Peyer's patch (tissue), 4 donors: ENCODE measurements around the gene WDR89.

Experiments used
- POLR2A ChIP-seq, 2 donors: fragments of 450-650 bp; IDR thresholded peaks; one replicate each; pipeline ENCODE4 v1.5.1; 2017; ENCODE audit warnings: antibody characterized with exemption in 2 of 2, mild to moderate bottlenecking in 2 of 2, moderate library complexity in 2 of 2
- TF ChIP-seq, protein P1 (sequence below), 6 experiments: fragments of 450-650 bp in 4 of 6; fragments of 200-600 bp in 2 of 6; sonication (generic) in 1 of 6; IDR thresholded peaks; one replicate each; pipeline ENCODE4 v1.5.1; 2017 to 2019; ENCODE audit warnings: antibody characterized with exemption in 6 of 6, mild to moderate bottlenecking in 3 of 6, moderate library complexity in 1 of 6

DNA sequence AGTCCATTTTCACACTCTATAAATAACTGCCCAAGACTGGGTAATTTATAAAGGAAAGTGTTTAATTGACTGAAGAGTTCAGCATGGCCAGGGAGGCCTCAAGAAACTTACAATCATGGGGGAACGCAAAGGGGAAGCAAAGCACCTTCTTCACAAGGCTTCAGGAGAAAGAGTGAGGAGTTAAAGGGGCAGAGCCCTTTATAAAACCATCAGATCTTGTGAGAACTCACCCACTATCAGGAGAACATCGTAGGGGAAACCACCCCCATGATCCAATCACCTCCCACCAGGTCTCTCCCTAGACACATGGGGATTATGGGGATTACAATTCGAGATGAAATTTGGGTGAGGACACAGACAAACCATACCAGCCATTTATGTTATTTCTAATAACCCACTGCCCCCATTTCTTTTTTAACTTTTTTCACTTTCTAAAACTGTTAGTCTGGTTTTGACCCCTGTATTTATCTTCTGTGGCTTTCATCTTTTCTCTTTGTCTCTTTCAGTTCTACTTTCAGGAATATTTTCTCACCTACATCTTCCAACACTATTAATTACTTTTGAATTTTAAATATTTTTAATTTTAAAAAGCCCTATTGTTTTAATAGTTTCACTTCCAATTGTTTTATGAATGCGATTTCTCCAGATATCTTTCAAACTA, 44.5 kb downstream of the WDR89 start:
- TF ChIP-seq POLR2A (IDR thresholded peaks at IDR 0.05): no peak
- TF ChIP-seq, protein P1, sequence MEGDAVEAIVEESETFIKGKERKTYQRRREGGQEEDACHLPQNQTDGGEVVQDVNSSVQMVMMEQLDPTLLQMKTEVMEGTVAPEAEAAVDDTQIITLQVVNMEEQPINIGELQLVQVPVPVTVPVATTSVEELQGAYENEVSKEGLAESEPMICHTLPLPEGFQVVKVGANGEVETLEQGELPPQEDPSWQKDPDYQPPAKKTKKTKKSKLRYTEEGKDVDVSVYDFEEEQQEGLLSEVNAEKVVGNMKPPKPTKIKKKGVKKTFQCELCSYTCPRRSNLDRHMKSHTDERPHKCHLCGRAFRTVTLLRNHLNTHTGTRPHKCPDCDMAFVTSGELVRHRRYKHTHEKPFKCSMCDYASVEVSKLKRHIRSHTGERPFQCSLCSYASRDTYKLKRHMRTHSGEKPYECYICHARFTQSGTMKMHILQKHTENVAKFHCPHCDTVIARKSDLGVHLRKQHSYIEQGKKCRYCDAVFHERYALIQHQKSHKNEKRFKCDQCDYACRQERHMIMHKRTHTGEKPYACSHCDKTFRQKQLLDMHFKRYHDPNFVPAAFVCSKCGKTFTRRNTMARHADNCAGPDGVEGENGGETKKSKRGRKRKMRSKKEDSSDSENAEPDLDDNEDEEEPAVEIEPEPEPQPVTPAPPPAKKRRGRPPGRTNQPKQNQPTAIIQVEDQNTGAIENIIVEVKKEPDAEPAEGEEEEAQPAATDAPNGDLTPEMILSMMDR (IDR thresholded peaks at IDR 0.05): no peak
